ENCODE data around the gene ARHGAP44. TPM values are rescaled to one million over a fixed set of nuclear protein-coding genes. Genes with fewer than 3 reads are reported as not detected.

Gene ARHGAP44
- total and polyA plus RNA-seq, 2 experiments from 2014 or later, result 5.8 to 16.4 TPM

DNA sequence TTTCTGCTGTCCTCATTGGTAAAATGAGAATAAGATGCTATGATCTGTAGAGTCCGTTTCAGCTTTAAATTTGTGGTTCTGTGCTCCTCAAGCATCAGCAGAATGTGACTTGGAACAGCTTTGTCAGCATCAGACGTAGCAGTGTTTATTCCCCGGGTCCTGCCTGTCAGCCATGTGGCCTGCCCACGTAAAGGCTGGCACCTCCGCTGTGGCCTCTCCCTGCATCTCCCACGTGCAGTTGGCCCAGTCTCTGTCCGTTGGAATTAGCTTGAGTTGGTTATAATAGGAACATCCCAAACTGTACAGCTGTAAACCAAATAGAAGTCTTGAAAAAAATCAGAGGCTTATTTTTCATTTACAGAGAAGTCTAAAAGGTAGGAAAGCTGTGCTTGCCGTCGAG lies 61.7 kb downstream of the ARHGAP44 start:
- Mint-ChIP-seq H3K27me3 (ENCODE audit: insufficient read depth, low read depth, poor library complexity) (no peaks in the 10 kb centered on the region), H3K27ac (no peak overlapping the region), H3K9me3 (no peaks in the 10 kb centered on the region; the same call in 2 of the 3 replicates), H3K4me1 (peaks cover 11% of the 10 kb centered on the region), H3K36me3 (ENCODE audit: low read depth) (no peaks in the 10 kb centered on the region; the same call in 2 of the 3 replicates), H3K4me3 (no peak overlapping the region)
- H3K4me1 ChIP-seq (ENCODE audit: insufficient read depth), result no peaks in the 10 kb centered on the region
- no peaks in the 10 kb centered on the region for H3K36me3 ChIP-seq (ENCODE audit: insufficient read depth)
- H3K27ac ChIP-seq (ENCODE audit: low read depth), result no peak overlapping the region
- H4K20me1 ChIP-seq (replicated peaks; ENCODE audit: insufficient read depth), result peaks cover 12% of the 10 kb centered on the region
- H2AFZ ChIP-seq, result no peak overlapping the region
- H3K4me2 ChIP-seq, result no peak overlapping the region
- H3K4me3 ChIP-seq, result no peak overlapping the region
- TF ChIP-seq POLR2AphosphoS5 (IDR thresholded peaks at IDR 0.05; ENCODE audit: low read depth), result no peak
- no peak for TF ChIP-seq JUNB (IDR thresholded peaks at IDR 0.05; ENCODE audit: unreplicated experiment)
- H3K79me2 ChIP-seq (replicated peaks; ENCODE audit: insufficient read depth), result peaks cover 31% of the 10 kb centered on the region
- no peak for ATAC-seq
- no peaks in the 10 kb centered on the region for H3K9me2 ChIP-seq (ENCODE audit: insufficient read depth)
- no peaks in the 10 kb centered on the region for H3F3A ChIP-seq (replicated peaks; ENCODE audit: low read depth)
- H3K27me3 ChIP-seq (ENCODE audit: insufficient read depth), result no peaks in the 10 kb centered on the region
- no peak for DNase-seq (ENCODE audit: low spot score)

DNA sequence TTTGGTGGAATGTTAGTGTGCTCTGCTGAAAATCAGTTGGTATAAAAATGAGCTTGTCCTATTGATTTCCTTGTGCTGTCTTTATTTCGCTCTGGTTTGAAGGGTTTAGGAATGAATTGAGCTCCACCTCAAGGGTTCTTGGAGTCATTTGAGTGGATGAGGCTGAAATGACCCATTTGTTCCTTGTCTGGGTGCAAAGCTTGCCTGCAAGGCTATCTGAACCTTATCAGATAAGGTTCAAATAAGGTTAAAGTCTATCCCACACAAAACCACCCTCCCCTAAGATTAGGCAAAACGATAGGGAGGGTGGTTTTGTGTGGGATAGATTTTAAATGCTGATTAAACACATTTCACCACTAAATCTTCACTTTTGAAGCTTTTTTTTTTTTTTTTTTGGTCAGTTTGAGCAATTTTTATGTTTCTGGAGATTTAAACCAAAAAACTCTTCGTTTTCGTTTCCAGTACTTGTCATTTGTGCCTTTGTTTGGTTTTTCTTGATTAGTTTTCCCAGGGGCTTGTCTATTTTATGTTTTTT lies 62.7 kb downstream of the ARHGAP44 start:
- Histone ChIP-seq H3K27ac (ENCODE audit: low read depth) (no peak overlapping the region), H3K4me3 (no peak overlapping the region), H3K27me3 (ENCODE audit: insufficient read depth) (no peaks in the 10 kb centered on the region), H3K9me2 (ENCODE audit: insufficient read depth) (no peaks in the 10 kb centered on the region), H3K79me2 (replicated peaks; ENCODE audit: insufficient read depth) (peaks cover 21% of the 10 kb centered on the region), H3K4me2 (no peak overlapping the region), H3F3A (replicated peaks; ENCODE audit: low read depth) (no peaks in the 10 kb centered on the region), H2AFZ (no peak overlapping the region), H3K36me3 (ENCODE audit: insufficient read depth) (no peaks in the 10 kb centered on the region), H3K4me1 (ENCODE audit: insufficient read depth) (no peaks in the 10 kb centered on the region), H4K20me1 (replicated peaks; ENCODE audit: insufficient read depth) (peaks cover 6% of the 10 kb centered on the region)
- TF ChIP-seq EZH2phosphoT487 (IDR thresholded peaks at IDR 0.05; ENCODE audit: unreplicated experiment) (no peak), STAT1 (IDR thresholded peaks at IDR 0.05; ENCODE audit: unreplicated experiment) (no peak)
- H3K27me3 Mint-ChIP-seq (ENCODE audit: insufficient read depth, low read depth, poor library complexity), result no peaks in the 10 kb centered on the region
- H3K27ac Mint-ChIP-seq, result no peak overlapping the region
- peaks cover 11% of the 10 kb centered on the region for H3K4me1 Mint-ChIP-seq
- no peaks in the 10 kb centered on the region; the same call in 2 of the 3 replicates for H3K9me3 Mint-ChIP-seq
- H3K4me3 Mint-ChIP-seq, result no peak overlapping the region
- no peak for ATAC-seq
- DNase-seq (ENCODE audit: low spot score), result no peak
- H3K36me3 Mint-ChIP-seq (ENCODE audit: low read depth), result no peaks in the 10 kb centered on the region; the same call in 2 of the 3 replicates

DNA sequence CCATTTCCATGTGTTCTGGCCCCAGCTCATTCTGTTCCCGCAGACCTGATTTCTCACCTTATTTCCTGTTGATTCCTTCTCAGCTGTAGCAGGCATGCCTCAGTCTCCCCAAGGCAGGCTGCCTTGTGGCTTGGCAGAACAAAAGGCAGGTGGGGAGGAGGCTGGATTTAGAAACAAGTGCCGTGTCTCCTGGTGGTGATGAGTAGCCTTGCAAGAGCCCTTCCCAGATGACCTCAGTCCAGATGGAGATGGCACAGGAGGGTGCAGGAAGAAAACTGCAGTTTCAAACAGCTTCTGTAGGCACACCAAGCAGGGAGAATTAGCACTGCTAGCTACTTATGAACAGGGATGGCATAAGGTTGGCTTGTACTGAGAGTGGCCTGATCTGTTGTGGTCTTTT lies 64.6 kb downstream of the ARHGAP44 start:
- Histone ChIP-seq H3K36me3 (ENCODE audit: insufficient read depth) (no peaks in the 10 kb centered on the region), H3K9me2 (ENCODE audit: insufficient read depth) (0 out of 2 replicates have a peak, but pooled peaks cover 5% of the 10 kb centered on the region), H4K20me1 (replicated peaks; ENCODE audit: insufficient read depth) (peaks cover 3% of the 10 kb centered on the region; the same call in 1 of the 2 replicates), H3K27ac (ENCODE audit: low read depth) (no peak overlapping the region), H3K4me1 (ENCODE audit: insufficient read depth) (no peaks in the 10 kb centered on the region), H3K79me2 (replicated peaks; ENCODE audit: insufficient read depth) (peaks cover 11% of the 10 kb centered on the region), H3K27me3 (ENCODE audit: insufficient read depth) (no peaks in the 10 kb centered on the region), H3K4me3 (no peak overlapping the region), H2AFZ (no peak overlapping the region), H3K4me2 (no peak overlapping the region), H3F3A (replicated peaks; ENCODE audit: low read depth) (no peaks in the 10 kb centered on the region)
- no peaks in the 10 kb centered on the region for H3K27me3 Mint-ChIP-seq (ENCODE audit: insufficient read depth, low read depth, poor library complexity)
- peaks cover 11% of the 10 kb centered on the region for H3K4me1 Mint-ChIP-seq
- no peak overlapping the region for H3K27ac Mint-ChIP-seq
- no peak overlapping the region for H3K4me3 Mint-ChIP-seq
- no peaks in the 10 kb centered on the region; the same call in 2 of the 3 replicates for H3K36me3 Mint-ChIP-seq (ENCODE audit: low read depth)
- no peak for TF ChIP-seq ZNF114 (CRISPR knock-in tag; IDR thresholded peaks at IDR 0.05)
- TF ChIP-seq, protein P1, sequence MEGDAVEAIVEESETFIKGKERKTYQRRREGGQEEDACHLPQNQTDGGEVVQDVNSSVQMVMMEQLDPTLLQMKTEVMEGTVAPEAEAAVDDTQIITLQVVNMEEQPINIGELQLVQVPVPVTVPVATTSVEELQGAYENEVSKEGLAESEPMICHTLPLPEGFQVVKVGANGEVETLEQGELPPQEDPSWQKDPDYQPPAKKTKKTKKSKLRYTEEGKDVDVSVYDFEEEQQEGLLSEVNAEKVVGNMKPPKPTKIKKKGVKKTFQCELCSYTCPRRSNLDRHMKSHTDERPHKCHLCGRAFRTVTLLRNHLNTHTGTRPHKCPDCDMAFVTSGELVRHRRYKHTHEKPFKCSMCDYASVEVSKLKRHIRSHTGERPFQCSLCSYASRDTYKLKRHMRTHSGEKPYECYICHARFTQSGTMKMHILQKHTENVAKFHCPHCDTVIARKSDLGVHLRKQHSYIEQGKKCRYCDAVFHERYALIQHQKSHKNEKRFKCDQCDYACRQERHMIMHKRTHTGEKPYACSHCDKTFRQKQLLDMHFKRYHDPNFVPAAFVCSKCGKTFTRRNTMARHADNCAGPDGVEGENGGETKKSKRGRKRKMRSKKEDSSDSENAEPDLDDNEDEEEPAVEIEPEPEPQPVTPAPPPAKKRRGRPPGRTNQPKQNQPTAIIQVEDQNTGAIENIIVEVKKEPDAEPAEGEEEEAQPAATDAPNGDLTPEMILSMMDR (conservative IDR thresholded peaks at IDR 0.05; ENCODE audit: low read depth in 2 of 2), result peak in 1 of 2 experiments; percentile 36; a peak in 2 of 4 replicates
- ATAC-seq, result peak; percentile 52
- DNase-seq (ENCODE audit: low spot score), result peak; percentile 36
- no peaks in the 10 kb centered on the region; the same call in 2 of the 3 replicates for H3K9me3 Mint-ChIP-seq

Data from GM23338 (cell line).